Motor neuron (in vitro differentiated cells): ENCODE data around the gene PTPRN. TPM values are rescaled to one million over a fixed set of nuclear protein-coding genes. Genes with fewer than 3 reads are reported as not detected.
"Not testable (repeated sequence)": the region's sequence is repeated elsewhere in the genome, so short reads cannot be mapped to it uniquely, and the experiment has no call there.

Source experiments
- ATAC-seq, 8 experiments: fragments of 200-7000 bp; cut with Tn5 transposase; replicated peaks in 6 of 8; 2 replicates each; pipeline ENCODE4 v1.8.0; 2021; ENCODE audit warnings: mild to moderate bottlenecking in 8 of 8, moderate library complexity in 8 of 8
- H3K27ac ChIP-seq, 2 donors: fragments of 250-450 bp; sonication (Bioruptor Pico); 2 replicates each; pipeline ENCODE4 v1.9.0; 2021; ENCODE audit warnings: antibody characterized with exemption in 2 of 2, mild to moderate bottlenecking in 2 of 2, moderate library complexity in 1 of 2
- H3K4me1 ChIP-seq, 2 donors: fragments of 250-450 bp; sonication (Bioruptor Pico); replicated peaks in 1 of 2; 2 replicates each; pipeline ENCODE4 v1.6.1; 2021; ENCODE audit warnings: antibody characterized with exemption in 2 of 2, mild to moderate bottlenecking in 2 of 2, moderate library complexity in 1 of 2
- H3K4me3 ChIP-seq, 5 donors: fragments of 250-450 bp; sonication (Bioruptor Pico); 2 replicates each; pipeline ENCODE4 v1.9.0; 2021; ENCODE audit warnings: antibody characterized with exemption in 5 of 5, mild to moderate bottlenecking in 5 of 5, moderate library complexity in 4 of 5
- WGBS, 10 experiments: fragments of 450-650 bp; shearing (Covaris generic); methylation state at CpG; one replicate each; pipeline ENCODE4 v1.0.0; 2022; 5-methylcytosine and 5-hydroxymethylcytosine counted together
- in situ Hi-C, 9 experiments: fragments of 400-800 bp; cut with MboI; loops; one replicate each; pipeline ENCODE4 v1.15.0; 2021; ENCODE audit warnings: low sequenced_read_pairs in 9 of 9, low pct_unique_long_range_greater_than_20kb in 2 of 9; ENCODE audit not compliant: unreplicated experiment in 9 of 9
- total RNA-seq, 8 experiments: library from RNA; unstranded; fragments of 300-600 nt; gene quantifications; 2 replicates each; pipeline versions ENCODE4 v1.2.3 to v1.2.4, GENCODE V29; 2022

PTPRN gene
- total RNA-seq, 8 experiments from 2014 or later: 0.92 to 159 (median 15.3) TPM

GRCh38 chr2:219289537-219290361 lies 19.5 kb downstream of the PTPRN start:
- peak in 4 of 8 experiments; percentile 11 to 76 (median 72) for ATAC-seq
- in situ Hi-C loops: no loop called here
- Histone ChIP-seq H3K4me1 (peaks cover 0 to 12% of the 10 kb centered on the region in 2 donors), H3K27ac (no peak overlapping the region), H3K4me3 (no peak overlapping the region)
- 0 to 67% (median 59%) methylated on average over 1 to 10 of the region's 16 CpGs; no CpG with 5 or more reads in 5 of the 10 experiments for WGBS, 10 experiments

- H3K4me3 ChIP-seq: no peak overlapping the region
- WGBS, 10 experiments: 5 to 69% (median 47%) methylated on average over 3 to 6 of the region's 6 CpGs; no CpG with 5 or more reads in 6 of the 10 experiments
- ATAC-seq: no peak
- H3K4me1 ChIP-seq: peaks cover 0 to 10% of the 10 kb centered on the region in 2 donors
- H3K27ac ChIP-seq: no peak overlapping the region
- in situ Hi-C loops: no loop called here
Observed at GRCh38 chr2:219289195-219289536, 20.0 kb downstream of the PTPRN start.

DNA sequence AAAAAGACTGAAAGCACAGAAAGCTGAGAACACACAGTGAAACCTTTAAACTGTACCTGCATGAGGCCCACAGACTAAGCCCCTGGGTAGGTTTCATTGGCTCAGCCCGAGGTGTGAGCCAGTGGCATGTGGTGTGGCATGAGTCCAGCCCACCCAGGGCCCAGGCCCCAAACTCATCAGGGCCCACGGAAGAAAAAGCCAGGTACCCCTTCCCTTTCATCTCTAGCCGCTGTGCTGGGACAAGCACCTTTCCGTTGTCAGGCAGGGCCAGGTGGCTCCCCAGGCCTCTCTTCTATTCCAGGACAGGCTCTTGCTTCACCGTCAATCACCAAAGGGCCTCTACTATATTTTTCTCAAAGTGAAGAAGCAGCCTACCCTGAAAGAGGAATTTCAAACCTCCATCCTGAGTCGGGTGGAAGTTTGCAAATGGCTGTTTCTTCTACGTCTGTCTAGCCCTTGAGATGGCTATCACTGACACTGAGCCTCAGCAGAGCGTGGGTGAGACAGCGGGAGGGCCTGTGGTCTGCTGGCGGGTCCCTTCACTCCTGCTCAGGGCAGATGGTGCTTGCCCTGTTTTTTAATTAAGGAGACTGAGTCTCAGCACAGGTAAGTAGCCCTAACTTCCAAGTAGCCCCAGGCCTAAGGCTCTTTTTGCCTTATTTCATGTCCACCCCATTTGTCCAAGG lies 21.5 kb downstream of the PTPRN start:
- WGBS, 10 experiments: 40 to 100% (median 92%) methylated on average over 1 to 9 of the region's 10 CpGs; no CpG with 5 or more reads in 3 of the 10 experiments
- H3K4me1 ChIP-seq: peaks cover 0 to 7% of the 10 kb centered on the region in 2 donors
- ATAC-seq: no peak
- no peak overlapping the region for H3K27ac ChIP-seq
- in situ Hi-C loops: no loop called here
- no peak overlapping the region for H3K4me3 ChIP-seq

DNA sequence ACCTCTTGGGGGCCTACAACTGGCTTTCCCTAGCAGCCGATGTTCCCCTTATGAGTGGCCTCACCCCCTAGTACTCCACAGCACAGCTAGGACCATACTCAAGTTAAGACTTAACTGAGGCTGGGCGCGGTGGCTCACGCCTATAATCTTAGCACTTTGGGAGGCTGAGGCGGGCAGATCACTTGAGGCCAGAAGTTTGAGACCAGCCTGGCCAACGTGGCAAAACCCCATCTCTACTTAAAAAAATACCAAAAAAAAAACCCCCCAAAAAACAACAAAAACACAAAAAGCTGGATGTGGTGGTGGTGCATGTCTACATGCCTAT lies 22.1 kb downstream of the PTPRN start:
- in situ Hi-C loops, ATAC-seq, H3K4me3 ChIP-seq, H3K27ac ChIP-seq, H3K4me1 ChIP-seq: not testable (repeated sequence)
- 60 to 100% (median 87%) methylated on average over 1 to 6 of the region's 6 CpGs; no CpG with 5 or more reads in 5 of the 10 experiments for WGBS, 10 experiments

DNA sequence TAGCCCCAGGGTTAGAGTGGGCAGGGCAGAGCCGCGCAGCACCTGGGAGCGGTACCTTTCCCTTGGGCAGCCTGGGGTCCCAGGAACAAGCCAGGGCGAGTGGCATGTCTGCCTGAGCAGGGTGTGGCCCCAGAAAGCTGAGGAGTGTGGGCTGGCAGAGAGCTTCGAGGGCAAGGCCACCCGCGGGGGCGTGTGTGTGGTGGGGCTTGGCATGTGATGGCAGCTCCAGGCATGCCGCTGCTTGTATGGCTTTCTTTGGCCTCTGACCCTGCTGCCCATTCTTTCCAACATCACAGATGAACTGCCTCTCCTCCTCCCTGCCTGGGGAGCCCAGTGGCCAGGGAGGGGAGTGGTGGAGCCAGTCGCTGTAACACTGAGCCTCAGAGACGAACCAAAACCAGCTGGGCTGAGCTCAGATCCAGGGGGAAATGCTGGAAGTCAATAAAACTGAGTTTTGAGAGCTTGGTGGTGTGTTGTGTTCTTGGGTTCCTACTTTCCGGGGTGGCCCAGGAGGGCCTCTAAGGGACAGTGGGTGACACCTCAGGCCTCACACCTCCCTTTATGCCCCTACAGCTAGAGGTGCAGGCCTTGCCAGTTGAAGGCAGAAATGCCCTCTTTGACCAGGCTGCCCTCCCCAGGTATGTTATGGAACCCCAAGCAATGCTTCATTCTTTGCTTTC lies 22.6 kb downstream of the PTPRN start:
- ATAC-seq: peak in 6 of 8 experiments; percentile 2 to 43 (median 28)
- in situ Hi-C loops: no loop called here
- no peak overlapping the region for H3K4me3 ChIP-seq
- WGBS, 10 experiments: 20 to 84% (median 78%) methylated on average over 1 to 10 of the region's 12 CpGs; no CpG with 5 or more reads in 4 of the 10 experiments
- H3K27ac ChIP-seq: peak overlapping the region in 1 of 2 donors; percentile 44
- peaks cover 0 to 7% of the 10 kb centered on the region in 2 donors for H3K4me1 ChIP-seq

- 0 to 60% (median 32%) methylated on average over 1 to 4 of the region's 17 CpGs; no CpG with 5 or more reads in 6 of the 10 experiments for WGBS, 10 experiments
- Histone ChIP-seq H3K4me1 (peaks cover 0 to 7% of the 10 kb centered on the region in 2 donors), H3K27ac (peak overlapping the region in 1 of 2 donors; percentile 58), H3K4me3 (no peak overlapping the region)
- peak; percentile 67 to 84 (median 80) for ATAC-seq
- in situ Hi-C loops: no loop called here
Observed at GRCh38 chr2:219285894-219286425, 23.2 kb downstream of the PTPRN start.

GRCh38 chr2:219285373-219285735 lies 23.8 kb downstream of the PTPRN start:
- WGBS, 10 experiments: 71 to 100% (median 90%) methylated on average over 1 to 8 of the region's 12 CpGs; no CpG with 5 or more reads in 4 of the 10 experiments
- peaks cover under 1 to 8% of the 10 kb centered on the region in 2 donors for H3K4me1 ChIP-seq
- ATAC-seq: no peak
- H3K4me3 ChIP-seq: no peak overlapping the region
- in situ Hi-C loops: no loop called here
- peak overlapping the region in 1 of 2 donors; percentile 58 for H3K27ac ChIP-seq

GRCh38 chr2:219284501-219285372 lies 24.5 kb downstream of the PTPRN start:
- in situ Hi-C loops: no loop called here
- H3K4me3 ChIP-seq: no peak overlapping the region

DNA sequence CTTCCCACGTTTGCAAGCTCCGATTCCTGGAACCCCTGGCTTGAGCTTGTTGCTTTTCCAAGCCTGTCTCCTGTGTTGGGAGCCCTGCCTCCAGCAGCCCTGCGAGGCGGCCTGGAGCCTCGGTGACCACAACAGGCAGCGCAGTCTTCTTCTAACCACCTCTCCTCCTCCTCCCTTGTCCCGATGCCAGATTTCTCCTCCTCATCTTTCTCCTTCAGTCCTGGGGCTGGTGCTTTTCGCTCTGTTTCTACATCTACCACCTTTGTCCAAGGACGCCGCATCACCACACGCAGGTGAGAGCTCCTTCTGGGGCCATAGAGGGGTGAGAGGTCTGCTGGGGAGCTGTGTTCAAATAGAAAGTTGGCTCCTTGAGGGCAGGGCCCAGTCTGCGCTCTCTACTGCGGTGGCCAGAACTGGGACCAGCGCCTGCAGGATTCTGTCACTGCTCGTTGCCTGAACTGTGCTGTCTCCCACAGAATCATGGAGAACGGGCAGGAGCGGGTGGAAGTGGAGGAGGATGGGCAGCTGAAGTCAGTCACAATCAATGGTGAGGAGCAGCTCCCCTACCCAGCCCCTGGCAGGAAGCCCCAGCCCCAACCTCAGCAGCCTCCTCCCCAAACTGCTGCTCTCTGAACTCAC lies 26.1 kb downstream of the PTPRN start:
- Histone ChIP-seq H3K27ac (no peak overlapping the region), H3K4me1 (peaks cover 11 to 21% of the 10 kb centered on the region in 2 donors), H3K4me3 (no peak overlapping the region)
- in situ Hi-C loops: no loop called here
- WGBS, 10 experiments: 25 to 100% (median 96%) methylated on average over 1 to 9 of the region's 17 CpGs; no CpG with 5 or more reads in 3 of the 10 experiments
- no peak for ATAC-seq

More at GRCh38 chr2:219284501-219285372, 24.5 kb downstream of the PTPRN start:
- WGBS, 10 experiments: 80 to 100% (median 93%) methylated on average over 1 to 11 of the region's 16 CpGs; no CpG with 5 or more reads in 6 of the 10 experiments
- Histone ChIP-seq H3K27ac (no peak overlapping the region), H3K4me1 (peaks cover 4 to 14% of the 10 kb centered on the region in 2 donors)
- ATAC-seq: no peak

DNA sequence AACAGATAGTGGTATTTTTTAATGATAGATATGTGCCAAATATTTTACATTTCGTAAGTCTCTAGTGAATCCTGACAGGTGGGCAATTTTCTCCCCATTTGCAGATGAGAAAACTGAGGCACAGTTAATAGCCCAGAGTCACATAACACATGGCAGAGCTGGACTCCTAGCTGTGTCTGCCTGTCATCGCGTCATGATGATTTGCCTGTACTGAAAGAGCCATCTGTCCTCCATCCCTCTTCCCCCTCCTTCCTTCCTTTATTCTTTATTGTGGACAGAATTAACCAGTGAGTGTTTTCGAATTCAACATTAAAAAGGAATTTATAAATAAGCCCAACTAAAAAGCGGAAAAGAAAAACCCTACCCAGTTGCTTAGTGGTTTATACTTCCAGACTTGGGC lies 26.8 kb downstream of the PTPRN start:
- ATAC-seq: no peak
- Histone ChIP-seq H3K4me3 (no peak overlapping the region), H3K27ac (no peak overlapping the region), H3K4me1 (peaks cover 14 to 25% of the 10 kb centered on the region in 2 donors)
- 0 to 100% (median 81%) methylated on average over 1 to 5 of the region's 5 CpGs; no CpG with 5 or more reads in 1 of the 10 experiments for WGBS, 10 experiments
- in situ Hi-C loops: no loop called here

GRCh38 chr2:219281588-219281987 lies 27.6 kb downstream of the PTPRN start:
- H3K4me1 ChIP-seq: peaks cover 14 to 25% of the 10 kb centered on the region in 2 donors
- H3K4me3 ChIP-seq: no peak overlapping the region
- no peak for ATAC-seq
- H3K27ac ChIP-seq: no peak overlapping the region
- 20 to 83% (median 70%) methylated on average over 1 to 6 of the region's 8 CpGs; no CpG with 5 or more reads in 3 of the 10 experiments for WGBS, 10 experiments
- in situ Hi-C loops: no loop called here
